ENCODE data around the gene TRAF5.
"Not testable (repeated sequence)": the region's sequence is repeated elsewhere in the genome, so short reads cannot be mapped to it uniquely, and the experiment has no call there.

Gene TRAF5

GRCh38 chr1:211379446-211379845, 52.8 kb downstream of the TRAF5 start:
- DNase-seq, result no peak

DNA sequence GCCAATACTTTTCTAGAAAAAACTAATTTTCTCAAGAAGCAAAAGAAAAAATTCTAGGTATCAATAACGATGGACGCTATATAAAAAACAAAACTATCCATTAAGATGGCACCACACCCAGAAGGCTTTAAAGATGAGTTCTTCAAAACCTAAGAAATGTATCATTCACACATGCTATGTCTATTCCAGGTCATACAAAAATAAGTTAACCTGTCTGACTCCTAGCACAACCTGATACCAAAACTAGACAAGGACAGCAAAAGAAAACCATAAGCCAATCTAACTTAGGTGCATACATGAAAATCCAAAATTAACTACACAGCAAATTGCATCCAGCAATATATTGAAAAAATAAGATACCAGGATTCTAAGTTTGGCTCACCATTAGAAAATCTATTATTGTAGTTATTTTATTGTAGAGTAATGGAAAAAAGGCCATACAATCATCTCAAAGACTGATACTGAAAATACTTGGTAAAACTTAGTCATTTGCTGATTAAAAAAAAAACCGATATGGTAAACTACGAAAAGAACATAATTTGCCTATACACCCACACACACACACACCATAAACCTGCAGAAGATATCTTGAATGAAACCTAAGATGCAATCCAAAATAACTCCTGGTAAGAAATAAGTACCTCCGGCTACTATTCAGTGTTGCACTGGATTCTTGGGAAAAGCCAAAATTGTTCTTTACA, 55.0 kb downstream of the TRAF5 start:
- DNase-seq, result no peak

DNA sequence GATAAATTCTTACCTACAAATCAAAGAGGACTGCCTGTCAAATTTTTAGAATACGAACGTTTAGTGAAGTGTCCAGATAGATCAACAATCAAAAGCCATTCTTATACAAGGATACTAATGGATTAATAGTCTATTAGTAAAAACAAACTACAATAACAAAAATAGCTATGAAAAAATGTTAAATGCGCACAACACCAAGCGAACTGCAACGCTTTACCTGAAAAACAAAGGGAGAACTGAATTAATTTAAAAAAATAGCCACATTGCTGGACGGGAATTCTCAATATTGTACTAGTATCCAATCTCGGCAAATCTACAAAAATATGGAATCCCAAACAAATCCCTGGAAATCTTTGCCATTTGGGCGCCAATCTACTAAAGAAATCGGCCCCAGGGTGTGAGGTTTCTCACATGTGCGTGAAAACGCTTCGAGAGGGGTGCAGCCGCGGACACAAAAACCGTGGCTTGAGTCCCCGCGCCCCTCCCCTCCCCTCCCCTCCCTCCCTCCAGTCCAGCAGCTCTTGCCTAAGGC, 55.6 kb downstream of the TRAF5 start:
- DNase-seq, result no peak

GRCh38 chr1:211382714-211383480, 56.3 kb downstream of the TRAF5 start:
- DNase-seq, result peak; percentile 84

GRCh38 chr1:211384524-211384923, 57.9 kb downstream of the TRAF5 start:
- no peak for DNase-seq

DNA sequence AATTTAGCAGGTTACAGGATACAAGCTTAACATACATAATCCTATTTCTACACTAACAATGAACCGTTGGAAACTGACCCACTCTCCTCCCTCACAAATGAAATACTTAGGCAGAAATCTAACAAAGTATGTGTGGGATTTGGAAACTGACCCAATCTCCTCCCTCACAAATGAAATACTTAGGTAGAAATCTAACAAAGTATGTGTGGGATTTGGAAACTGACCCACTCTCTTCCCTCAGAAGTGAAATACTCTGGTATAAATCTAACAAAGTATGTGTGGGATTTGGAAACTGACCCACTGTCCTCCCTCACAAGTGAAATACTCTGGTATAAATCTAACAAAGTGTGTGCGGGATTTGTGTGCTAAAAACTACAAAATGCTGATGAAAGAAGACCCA, 60.3 kb downstream of the TRAF5 start:
- no peak for DNase-seq

GRCh38 chr1:211390829-211391228, 64.2 kb downstream of the TRAF5 start:
- DNase-seq, result not testable (repeated sequence)

- DNase-seq, result no peak
Observed at GRCh38 chr1:211393203-211393602, 66.6 kb downstream of the TRAF5 start.

GRCh38 chr1:211398266-211398930, 71.8 kb downstream of the TRAF5 start:
- DNase-seq, result not testable (repeated sequence)

- not testable (repeated sequence) for DNase-seq
Observed at GRCh38 chr1:211399851-211400393, 73.3 kb downstream of the TRAF5 start.

GRCh38 chr1:211401751-211402150, 75.1 kb downstream of the TRAF5 start:
- DNase-seq, result not testable (repeated sequence)

GRCh38 chr1:211406086-211406485, 79.5 kb downstream of the TRAF5 start:
- DNase-seq, result not testable (repeated sequence)

DNA sequence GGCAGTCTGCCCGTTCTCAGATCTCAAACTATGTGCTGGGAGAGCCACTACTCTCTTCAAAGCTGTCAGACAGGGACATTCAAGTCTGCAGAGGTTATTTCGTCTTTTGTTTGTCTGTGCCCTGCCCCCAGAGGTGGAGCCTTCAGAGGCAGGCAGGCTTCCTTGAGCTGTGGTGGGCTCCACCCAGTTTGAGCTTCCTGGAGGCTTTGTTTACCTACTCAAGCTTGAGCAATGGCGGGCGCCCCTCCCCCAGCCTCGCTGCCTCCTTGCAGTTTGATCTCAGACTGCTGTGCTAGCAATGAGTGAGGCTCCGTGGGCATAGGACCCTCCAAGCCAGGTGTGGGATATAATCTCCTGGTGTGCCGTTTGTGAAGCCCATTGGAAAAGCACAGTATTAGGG, 81.1 kb downstream of the TRAF5 start:
- not testable (repeated sequence) for DNase-seq

- DNase-seq, result no peak
Observed at GRCh38 chr1:211411639-211412038, 85.0 kb downstream of the TRAF5 start.

DNA sequence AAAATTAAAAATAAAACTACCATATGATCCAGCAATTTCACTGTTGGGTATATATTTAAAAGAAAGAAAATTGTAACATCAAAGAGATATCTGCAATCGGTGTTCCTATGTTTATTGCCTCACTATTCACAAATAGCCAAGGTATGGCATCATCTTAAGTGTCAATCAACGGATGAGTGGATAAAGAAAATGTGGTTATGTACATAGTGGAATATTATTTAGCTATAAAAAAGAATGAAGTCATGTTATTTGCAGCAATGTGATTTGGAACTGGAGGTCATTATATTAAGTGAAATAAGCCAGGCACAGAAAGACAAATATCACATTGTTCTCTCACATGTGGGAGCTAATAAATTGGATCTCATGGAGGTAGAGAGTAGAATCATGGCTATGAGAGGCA, 89.1 kb downstream of the TRAF5 start:
- no peak for DNase-seq

- DNase-seq, result not testable (repeated sequence)
Observed at GRCh38 chr1:211416246-211416627, 89.6 kb downstream of the TRAF5 start.

DNA sequence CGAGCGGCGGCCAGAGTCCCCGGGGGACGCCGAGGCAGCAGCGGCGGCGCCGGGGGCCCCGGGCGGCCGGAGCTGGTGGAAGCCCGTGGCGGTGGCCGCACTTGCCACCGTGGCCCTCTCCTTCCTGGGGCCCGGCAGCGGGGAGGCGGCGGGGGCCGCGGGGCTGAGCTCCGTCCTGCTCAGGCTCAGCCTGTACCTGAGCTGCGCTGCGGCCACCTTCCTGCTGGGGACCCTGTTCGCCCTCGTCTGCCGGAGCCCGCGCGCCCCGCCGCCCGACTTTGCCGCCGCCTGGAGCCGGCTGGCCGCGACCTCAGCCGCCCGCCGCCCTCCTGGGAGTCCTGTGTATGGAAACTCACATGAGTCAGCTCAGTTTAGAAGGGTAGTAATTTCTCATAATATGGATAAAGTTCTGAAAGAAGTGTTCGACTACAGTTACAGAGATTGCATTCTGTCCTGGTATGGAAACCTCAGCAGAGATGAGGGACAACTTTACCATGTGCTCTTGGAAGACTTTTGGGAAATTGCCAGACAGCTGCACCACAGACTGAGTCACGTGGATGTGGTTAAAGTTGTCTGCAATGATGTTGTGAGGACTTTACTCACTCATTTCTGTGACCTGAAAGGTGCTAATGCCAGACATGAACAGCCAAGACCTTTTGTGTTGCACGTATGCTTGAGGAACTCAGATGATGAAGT, 90.1 kb downstream of the TRAF5 start:
- not testable (repeated sequence) for DNase-seq

DNA sequence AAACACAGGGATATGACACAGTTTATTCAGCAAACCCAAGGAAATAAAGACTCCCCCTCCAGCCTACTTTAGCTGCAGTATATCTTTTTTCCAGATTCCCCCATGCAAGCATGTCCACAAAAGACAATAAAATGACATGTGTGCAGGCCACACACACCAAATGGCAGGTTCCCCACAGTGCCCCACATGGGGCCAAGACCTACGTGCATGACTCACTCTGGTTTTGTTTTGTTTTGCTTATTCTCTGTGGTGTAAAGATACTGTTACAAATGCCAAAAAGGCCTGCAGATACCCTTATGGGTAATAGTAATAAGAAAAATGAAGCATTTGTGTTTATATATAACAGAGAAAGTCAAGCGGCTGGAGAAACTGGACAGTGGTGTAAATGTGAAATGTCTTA, 93.8 kb downstream of the TRAF5 start:
- DNase-seq, result no peak

GRCh38 chr1:211420845-211421454, 94.3 kb downstream of the TRAF5 start:
- no peak for DNase-seq

- no peak for DNase-seq
Observed at GRCh38 chr1:211424018-211424417, 97.4 kb downstream of the TRAF5 start.
